Mesodermal cell (in vitro differentiated cells): ENCODE measurements around the gene COMTD1.

Experiments used
- H3K27ac ChIP-seq: 2 replicates; pipeline ENCODE4 v1.7.0; 2013; ENCODE audit warnings: mild to moderate bottlenecking, low read depth, low read length, moderate library complexity; ENCODE audit not compliant: severe bottlenecking
- H3K36me3 ChIP-seq: 2 replicates; pipeline ENCODE4 v1.7.1; 2013; ENCODE audit warnings: mild to moderate bottlenecking, low read length, moderate library complexity; ENCODE audit not compliant: control insufficient read depth, insufficient read depth
- H3K4me1 ChIP-seq: one replicate; pipeline ENCODE4 v1.7.1; 2013; ENCODE audit warnings: mild to moderate bottlenecking, low read length; ENCODE audit not compliant: insufficient read depth, control insufficient read depth, poor library complexity, severe bottlenecking
- H3K4me3 ChIP-seq: 2 replicates; pipeline ENCODE4 v1.7.0; 2013; ENCODE audit warnings: low read length, control low read depth, mild to moderate bottlenecking; ENCODE audit not compliant: insufficient read depth, poor library complexity, severe bottlenecking; ENCODE audit errors: extremely low read depth
- H3K9me3 ChIP-seq: 2 replicates; pipeline ENCODE4 v1.7.1; 2013; ENCODE audit warnings: mild to moderate bottlenecking, low read length, moderate library complexity; ENCODE audit not compliant: control insufficient read depth
- WGBS, 2 experiments: methylation state at CpG; one replicate each; pipeline ENCODE4 v1.1.5; 2013; ENCODE audit warnings: missing lambda C conversion rate in 2 of 2; ENCODE audit not compliant: insufficient coverage in 2 of 2; 5-methylcytosine and 5-hydroxymethylcytosine counted together

COMTD1 gene

DNA sequence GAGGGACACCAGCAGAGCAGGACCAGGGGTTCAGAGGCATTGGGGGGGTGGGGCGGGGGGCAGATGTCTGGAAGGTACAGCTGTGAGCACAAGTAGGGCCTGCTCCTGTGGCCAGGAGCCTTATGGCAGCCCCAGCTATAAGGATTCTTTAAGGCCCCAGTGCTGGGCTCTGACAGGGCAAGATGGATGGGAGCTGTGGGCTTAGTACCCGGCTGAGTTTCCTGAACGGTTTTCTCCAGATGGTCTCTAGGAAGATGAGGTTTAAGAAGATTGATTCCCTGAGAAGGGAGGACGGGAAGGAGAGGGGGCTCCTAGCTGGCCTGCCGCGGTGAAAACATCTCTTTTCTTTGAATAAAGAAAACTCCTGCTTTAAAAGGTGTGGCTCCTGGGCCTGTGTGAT, 30.1 kb upstream of the COMTD1 start:
- H3K4me1 ChIP-seq: no peaks in the 10 kb centered on the region
- WGBS, 2 experiments: 67 to 71% methylated on average over 2 to 3 of the region's 6 CpGs
- no peak overlapping the region for H3K4me3 ChIP-seq
- H3K9me3 ChIP-seq: no peaks in the 10 kb centered on the region
- no peak overlapping the region for H3K27ac ChIP-seq
- no peaks in the 10 kb centered on the region for H3K36me3 ChIP-seq

DNA sequence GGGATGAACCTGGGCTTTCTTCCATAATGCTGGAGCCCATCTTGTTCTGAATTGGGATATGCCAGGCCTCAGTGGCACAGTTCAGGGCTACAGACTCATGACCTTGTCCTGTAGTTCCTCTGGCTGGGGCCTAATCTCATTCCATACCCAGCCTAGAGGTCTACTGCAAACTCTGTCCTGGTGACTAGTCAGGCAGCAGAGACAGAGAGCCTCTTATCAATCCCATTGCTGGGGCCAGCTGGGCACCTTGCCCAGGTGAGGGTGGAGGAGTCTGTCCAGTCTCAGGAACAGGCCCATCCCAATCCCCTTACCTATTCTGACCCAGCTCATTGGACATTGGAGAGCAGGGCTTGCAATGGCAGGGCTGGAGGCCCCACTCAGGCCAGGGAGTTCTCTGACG, 28.0 kb upstream of the COMTD1 start:
- 93 to 100% methylated on average over 1 of the region's 1 CpG for WGBS, 2 experiments
- no peak overlapping the region for H3K4me3 ChIP-seq
- H3K27ac ChIP-seq: no peak overlapping the region
- H3K4me1 ChIP-seq: no peaks in the 10 kb centered on the region
- no peaks in the 10 kb centered on the region for H3K36me3 ChIP-seq
- H3K9me3 ChIP-seq: no peaks in the 10 kb centered on the region

DNA sequence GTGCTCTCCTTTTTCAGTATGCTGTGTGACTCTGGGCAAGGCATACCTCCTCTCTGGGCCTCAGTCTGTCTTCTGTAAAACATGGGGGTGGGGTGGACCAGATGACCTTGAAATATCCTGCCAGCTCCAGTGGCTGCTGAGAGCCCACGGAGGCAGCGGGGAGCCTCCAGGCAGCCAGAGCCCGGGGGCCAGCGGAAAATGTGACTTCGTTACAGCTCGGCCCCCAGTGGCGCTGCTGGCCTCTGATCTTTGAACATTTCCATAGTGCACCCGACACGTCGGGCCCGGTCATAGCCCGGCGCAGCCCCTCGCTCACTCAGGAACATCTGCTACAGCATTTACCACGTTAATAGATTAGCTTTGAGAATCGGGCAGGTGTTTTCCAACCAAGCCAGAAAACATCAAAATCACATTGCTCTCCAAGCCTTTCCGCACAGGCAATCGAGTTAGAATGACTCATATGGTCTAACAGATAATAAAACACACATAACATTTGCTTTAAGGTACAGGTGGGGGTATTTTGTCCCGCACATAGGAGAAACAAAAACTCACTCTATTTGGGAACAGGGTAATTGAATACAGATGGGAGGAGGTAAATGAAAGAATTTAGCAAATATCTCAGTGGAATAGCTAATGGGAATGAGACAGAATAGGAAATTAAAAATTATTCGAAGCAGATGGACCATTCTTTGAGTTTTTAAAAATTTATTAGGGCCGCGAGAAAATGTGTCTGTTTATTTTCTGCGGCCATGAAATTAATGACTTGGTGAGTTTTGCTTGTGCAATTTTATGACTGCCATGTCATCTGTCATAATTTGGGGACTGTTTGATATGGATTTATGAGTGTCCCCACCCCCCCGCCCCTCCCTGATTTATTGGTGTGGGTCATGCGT, 26.3 kb upstream of the COMTD1 start:
- H3K36me3 ChIP-seq: no peaks in the 10 kb centered on the region
- no peaks in the 10 kb centered on the region for H3K9me3 ChIP-seq
- H3K4me3 ChIP-seq: no peak overlapping the region
- no peak overlapping the region for H3K27ac ChIP-seq
- no peaks in the 10 kb centered on the region for H3K4me1 ChIP-seq
- 86 to 89% methylated on average over 14 to 20 of the region's 25 CpGs for WGBS, 2 experiments

DNA sequence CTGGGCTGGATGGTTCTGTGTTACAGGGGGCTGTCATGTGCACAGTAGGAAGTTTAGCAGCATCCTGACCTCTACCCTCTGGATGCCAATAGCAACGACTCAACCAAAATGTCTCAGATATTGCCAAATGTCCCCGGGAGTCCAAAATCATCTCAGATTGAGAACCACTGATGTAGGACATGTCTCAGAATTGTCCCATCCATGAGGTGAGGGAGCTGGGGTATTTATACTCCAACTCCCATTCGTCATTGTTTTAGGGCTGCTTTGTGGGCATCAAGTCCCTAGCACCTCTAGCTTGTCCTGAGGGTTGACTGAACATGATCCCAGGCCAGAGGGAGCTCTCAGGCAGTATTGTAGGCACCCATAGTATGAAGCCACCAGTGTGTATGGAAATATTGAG, 25.2 kb upstream of the COMTD1 start:
- no peak overlapping the region for H3K4me3 ChIP-seq
- no peaks in the 10 kb centered on the region for H3K36me3 ChIP-seq
- H3K9me3 ChIP-seq: no peaks in the 10 kb centered on the region
- no peak overlapping the region for H3K27ac ChIP-seq
- 63% methylated on average over 3 of the region's 3 CpGs; no CpG with 5 or more reads in 1 of the 2 experiments for WGBS, 2 experiments
- H3K4me1 ChIP-seq: no peaks in the 10 kb centered on the region

DNA sequence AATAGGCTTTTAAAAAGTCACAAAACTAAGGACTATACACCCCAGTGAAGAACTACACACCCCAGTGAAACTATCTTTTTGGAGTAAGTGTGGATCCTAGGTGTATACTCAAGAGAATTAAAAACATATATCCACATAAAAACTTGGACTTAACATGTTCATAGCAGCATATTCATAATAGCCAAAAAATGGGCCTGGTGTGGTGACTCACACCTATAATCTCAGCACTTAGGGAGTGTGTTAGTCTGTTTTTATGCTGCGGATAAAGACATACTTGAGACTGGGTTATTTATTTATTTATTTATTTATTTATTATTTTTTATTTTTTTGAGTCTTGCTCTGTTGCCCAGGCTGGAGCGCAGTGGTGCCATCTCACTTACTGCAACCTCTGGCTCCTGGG, 19.0 kb upstream of the COMTD1 start:
- peaks cover 21% of the 10 kb centered on the region for H3K9me3 ChIP-seq
- H3K4me1 ChIP-seq: no peaks in the 10 kb centered on the region
- H3K27ac ChIP-seq: no peak overlapping the region
- 100% methylated on average over 1 of the region's 2 CpGs; no CpG with 5 or more reads in 1 of the 2 experiments for WGBS, 2 experiments
- no peaks in the 10 kb centered on the region for H3K36me3 ChIP-seq
- H3K4me3 ChIP-seq: no peak overlapping the region

DNA sequence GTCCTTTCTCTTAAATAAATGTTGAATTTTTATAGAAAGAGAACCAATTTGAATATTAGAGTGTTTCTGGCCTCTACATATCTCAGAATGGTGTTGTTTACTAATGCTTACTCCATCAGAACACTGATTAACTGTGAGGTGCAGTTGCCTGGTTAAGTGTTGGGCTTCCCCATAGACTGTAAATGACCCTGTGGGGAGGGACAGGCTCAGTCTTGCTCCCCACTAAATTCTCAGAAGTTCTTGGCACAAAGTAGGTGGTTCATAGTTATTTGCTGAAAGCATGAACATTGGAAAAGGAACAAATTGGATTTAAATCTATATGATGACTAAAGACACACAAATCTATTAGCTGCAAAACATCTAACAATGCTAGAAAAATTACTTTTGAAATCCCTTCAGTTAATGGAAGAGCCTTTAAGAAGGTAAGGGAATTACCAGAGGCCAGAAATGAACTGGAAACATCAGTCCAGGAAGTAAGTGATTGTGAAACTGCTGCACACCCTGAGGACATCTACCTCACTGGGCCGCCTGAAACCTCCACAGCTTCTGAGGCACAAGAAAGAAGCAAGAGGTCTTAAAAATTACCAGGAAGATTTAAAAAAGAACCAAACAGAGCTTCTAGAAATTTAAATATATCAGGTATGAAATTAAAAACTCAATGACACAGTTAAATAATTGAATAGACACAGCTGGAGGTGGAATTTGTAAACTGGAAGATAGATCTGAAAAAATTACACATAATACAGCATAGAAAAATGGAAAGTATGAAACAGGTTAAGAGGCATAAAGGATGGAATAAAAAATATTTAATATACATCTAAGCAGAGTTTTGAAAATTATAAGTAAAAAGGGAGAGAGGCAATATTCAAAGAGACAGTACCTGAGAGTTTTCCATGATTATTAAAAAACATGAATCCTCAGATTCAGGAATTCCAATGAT, 17.8 kb upstream of the COMTD1 start:
- no peak overlapping the region for H3K4me3 ChIP-seq
- peaks cover 21% of the 10 kb centered on the region for H3K9me3 ChIP-seq
- WGBS, 2 experiments: no CpG with 5 or more reads among the region's 1 CpG
- H3K36me3 ChIP-seq: no peaks in the 10 kb centered on the region
- H3K4me1 ChIP-seq: no peaks in the 10 kb centered on the region
- H3K27ac ChIP-seq: no peak overlapping the region

DNA sequence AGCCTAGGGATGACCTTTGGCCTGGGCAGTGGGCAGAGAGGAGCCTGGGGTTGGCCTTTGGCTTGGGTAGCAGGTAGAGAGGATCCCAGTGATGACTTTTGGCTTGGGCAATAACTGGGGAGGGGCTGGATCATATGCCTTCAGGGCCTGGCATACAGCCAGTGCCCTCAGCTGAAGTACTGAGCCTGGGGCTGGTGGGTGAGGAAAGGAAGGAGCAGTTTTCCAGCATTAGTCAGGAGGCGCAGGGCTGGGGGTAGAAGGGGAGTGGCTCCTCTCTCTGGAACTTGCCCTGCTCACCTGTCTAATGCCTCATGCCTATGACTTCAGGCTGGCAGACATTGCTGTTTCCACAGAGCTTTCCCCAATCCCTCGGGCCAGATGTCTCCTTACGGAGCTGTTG, 15.2 kb upstream of the COMTD1 start:
- 83 to 100% methylated on average over 1 to 2 of the region's 3 CpGs for whole genome bisulfite sequencing, 2 experiments
- Histone ChIP-seq H3K4me3 (no peak overlapping the region), H3K27ac (no peak overlapping the region), H3K36me3 (no peaks in the 10 kb centered on the region), H3K4me1 (no peaks in the 10 kb centered on the region), H3K9me3 (peaks cover 21% of the 10 kb centered on the region)

DNA sequence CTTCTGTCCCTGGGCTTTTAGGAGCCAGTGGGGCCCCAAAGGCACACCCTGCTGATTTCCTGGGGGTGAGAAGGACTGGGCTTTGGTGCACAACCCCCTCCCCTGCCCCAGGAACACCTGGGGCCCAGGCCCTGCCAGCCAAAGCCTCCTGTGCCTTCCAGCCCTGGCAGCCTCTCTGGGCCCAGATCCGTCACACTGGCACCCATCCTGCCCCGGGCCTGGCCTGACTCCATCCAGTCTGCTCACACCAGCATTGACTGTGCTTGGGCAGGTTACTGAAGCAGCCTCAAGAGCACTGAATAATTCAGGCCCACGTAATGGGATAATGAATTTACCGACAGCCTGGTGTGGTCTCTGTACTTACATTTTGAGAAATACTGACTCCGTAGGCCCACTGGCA, 12.0 kb upstream of the COMTD1 start:
- H3K4me3 ChIP-seq: no peak overlapping the region
- H3K4me1 ChIP-seq: no peaks in the 10 kb centered on the region
- H3K9me3 ChIP-seq: peaks cover 4% of the 10 kb centered on the region
- no peaks in the 10 kb centered on the region for H3K36me3 ChIP-seq
- 81 to 85% methylated on average over 4 to 5 of the region's 5 CpGs for WGBS, 2 experiments
- H3K27ac ChIP-seq: no peak overlapping the region

DNA sequence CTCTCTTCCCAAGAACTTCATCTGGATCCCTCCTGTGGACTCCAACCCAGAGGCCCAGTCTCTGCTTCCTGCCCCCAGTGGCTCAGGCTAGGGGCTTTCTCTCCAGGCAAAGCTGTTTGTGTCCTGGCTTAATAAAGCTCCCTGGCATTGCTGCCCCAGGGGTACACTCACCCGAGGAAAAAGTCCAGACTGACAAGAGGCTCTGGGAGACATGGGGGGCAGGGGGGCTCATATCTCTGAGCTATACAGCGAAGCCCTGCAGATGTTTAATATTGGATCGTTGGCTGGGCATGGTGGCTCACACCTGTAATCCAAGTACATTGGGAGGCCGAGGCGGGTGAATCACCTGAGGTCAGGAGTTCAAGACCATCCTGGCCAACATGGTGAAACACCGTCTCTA, 10.7 kb upstream of the COMTD1 start:
- H3K4me1 ChIP-seq: no peaks in the 10 kb centered on the region
- H3K9me3 ChIP-seq: no peaks in the 10 kb centered on the region
- H3K4me3 ChIP-seq: no peak overlapping the region
- 90% methylated on average over 5 of the region's 6 CpGs for WGBS, 2 experiments
- H3K27ac ChIP-seq: no peak overlapping the region
- no peaks in the 10 kb centered on the region for H3K36me3 ChIP-seq

DNA sequence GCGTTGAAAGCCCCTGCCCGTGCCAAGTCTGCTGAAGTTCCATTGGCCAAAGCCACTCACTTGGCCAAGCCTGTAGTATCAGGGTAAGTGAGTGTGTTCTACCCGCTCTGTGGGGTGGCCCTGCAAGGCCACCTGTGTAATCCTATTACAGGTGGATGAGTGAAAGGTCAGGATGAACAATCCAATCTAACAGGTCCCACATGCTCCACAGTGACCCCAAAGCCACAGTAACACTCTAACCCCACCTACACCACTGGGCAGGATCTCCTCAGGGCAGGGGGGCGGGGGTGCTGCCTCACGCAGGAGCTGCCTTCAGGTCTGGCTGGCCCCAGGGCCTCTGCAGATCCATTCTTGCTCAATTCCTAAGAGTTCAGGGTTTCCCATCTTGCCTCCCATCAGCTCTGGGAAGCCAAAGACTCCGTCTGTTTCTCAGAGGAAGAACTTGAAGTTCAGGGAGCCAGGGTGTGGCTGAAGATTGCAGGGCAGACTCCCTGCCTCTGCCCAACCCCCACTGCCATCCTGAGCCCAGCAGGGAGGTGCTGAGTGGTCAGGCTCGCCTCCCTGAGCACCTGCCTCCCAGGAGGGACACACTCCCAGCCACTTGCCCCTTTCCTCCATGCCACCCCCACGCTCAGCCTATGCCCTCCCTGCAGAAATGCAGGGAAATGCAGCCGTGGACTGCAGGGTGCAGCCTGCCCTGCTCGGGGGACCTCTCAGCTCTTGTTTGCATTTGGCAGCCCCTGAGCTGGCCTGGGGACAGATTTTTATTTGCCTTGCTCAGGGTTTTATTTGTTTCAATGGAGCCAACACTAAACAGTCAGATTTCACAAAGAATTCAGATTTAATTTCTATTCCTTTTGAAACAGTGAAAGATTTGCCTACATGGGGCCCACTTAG, 9.8 kb upstream of the COMTD1 start:
- WGBS, 2 experiments: 75 to 81% methylated on average over 8 of the region's 10 CpGs
- H3K27ac ChIP-seq: no peak overlapping the region
- H3K4me1 ChIP-seq: no peaks in the 10 kb centered on the region
- no peak overlapping the region for H3K4me3 ChIP-seq
- H3K9me3 ChIP-seq: no peaks in the 10 kb centered on the region
- H3K36me3 ChIP-seq: no peaks in the 10 kb centered on the region
